Gastroesophageal sphincter (tissue), 4 donors: ENCODE data around the gene RIPK3. TPM values are rescaled to one million over a fixed set of nuclear protein-coding genes. Genes with fewer than 3 reads are reported as not detected.
A peak's percentile ranks its signal among the peaks of the same experiment; 100 is the strongest.
"Not testable (repeated sequence)": the region's sequence is repeated elsewhere in the genome, so short reads cannot be mapped to it uniquely, and the experiment has no call there.

Experiments used
- ATAC-seq: fragments of 150-250 bp; one replicate; pipeline ENCODE4 v1.9.1; 2016; ENCODE audit warnings: mild to moderate bottlenecking, moderate library complexity
- H3K27ac ChIP-seq, 4 donors: fragments of 200-600 bp; sonication (generic) in 3 of 4; 1 replicate in 3 of 4; 2 replicates in 1 of 4; pipeline ENCODE4 v1.5.1; 2016 to 2019
- H3K27me3 ChIP-seq: fragments of 200-600 bp; sonication (generic); one replicate; pipeline ENCODE4 v1.5.1; 2019
- H3K36me3 ChIP-seq, 2 donors: fragments of 200-600 bp; sonication (generic); one replicate each; pipeline ENCODE4 v1.5.1; 2019; ENCODE audit warnings: control low read depth in 1 of 2
- H3K4me1 ChIP-seq, 3 donors: fragments of 200-600 bp; sonication (generic); 1 replicate in 2 of 3; 2 replicates in 1 of 3; pipeline ENCODE4 v1.5.1; 2016 to 2019; ENCODE audit warnings: control low read depth in 2 of 3
- H3K4me3 ChIP-seq, 2 donors: fragments of 200-600 bp; sonication (generic); one replicate each; pipeline ENCODE4 v1.5.1; 2019; ENCODE audit warnings: mild to moderate bottlenecking in 1 of 2, moderate library complexity in 1 of 2
- H3K9me3 ChIP-seq, 3 donors: fragments of 200-600 bp; sonication (generic); one replicate each; pipeline ENCODE4 v1.5.1; 2017 to 2019; ENCODE audit warnings: control low read depth in 2 of 3
- EP300 ChIP-seq: sonication (generic); formaldehyde crosslinking; IDR thresholded peaks from one replicate; pipeline ENCODE4 v1.6.1; 2017; ENCODE audit warnings: antibody characterized with exemption, mild to moderate bottlenecking
- POLR2A ChIP-seq, 2 donors: fragments of 450-650 bp; IDR thresholded peaks; one replicate each; pipeline ENCODE4 v1.6.1; 2017; ENCODE audit warnings: antibody characterized with exemption in 2 of 2, mild to moderate bottlenecking in 2 of 2, moderate library complexity in 1 of 2
- POLR2AphosphoS5 ChIP-seq: sonication (generic); formaldehyde crosslinking; IDR thresholded peaks from one replicate; pipeline ENCODE4 v1.6.1; 2017; ENCODE audit warnings: antibody characterized with exemption
- WGBS, 2 donors: methylation state at CpG; one replicate each; pipeline ENCODE4 v1.1.5; 2018; ENCODE audit warnings: low coverage in 1 of 2; 5-methylcytosine and 5-hydroxymethylcytosine counted together
- total RNA-seq, 4 donors: library from RNA; depleted of rRNA; stranded (reverse); fragments of >200 nt; gene quantifications; one replicate each; pipeline ENCODE4 v1.1.0, GENCODE V29; 2016
- TF ChIP-seq, protein P1 (sequence below), 4 experiments: fragments of 200-600 bp in 2 of 4; fragments of 450-650 bp in 2 of 4; sonication (generic) in 1 of 4; IDR thresholded peaks; one replicate each; pipeline ENCODE4 v1.5.1; 2017 to 2019; ENCODE audit warnings: antibody characterized with exemption in 4 of 4, mild to moderate bottlenecking in 2 of 4, moderate library complexity in 2 of 4

Gene RIPK3
- 1 to 10 TPM; 3.1 to 8.9 (median 3.9) TPM for total RNA-seq

DNA sequence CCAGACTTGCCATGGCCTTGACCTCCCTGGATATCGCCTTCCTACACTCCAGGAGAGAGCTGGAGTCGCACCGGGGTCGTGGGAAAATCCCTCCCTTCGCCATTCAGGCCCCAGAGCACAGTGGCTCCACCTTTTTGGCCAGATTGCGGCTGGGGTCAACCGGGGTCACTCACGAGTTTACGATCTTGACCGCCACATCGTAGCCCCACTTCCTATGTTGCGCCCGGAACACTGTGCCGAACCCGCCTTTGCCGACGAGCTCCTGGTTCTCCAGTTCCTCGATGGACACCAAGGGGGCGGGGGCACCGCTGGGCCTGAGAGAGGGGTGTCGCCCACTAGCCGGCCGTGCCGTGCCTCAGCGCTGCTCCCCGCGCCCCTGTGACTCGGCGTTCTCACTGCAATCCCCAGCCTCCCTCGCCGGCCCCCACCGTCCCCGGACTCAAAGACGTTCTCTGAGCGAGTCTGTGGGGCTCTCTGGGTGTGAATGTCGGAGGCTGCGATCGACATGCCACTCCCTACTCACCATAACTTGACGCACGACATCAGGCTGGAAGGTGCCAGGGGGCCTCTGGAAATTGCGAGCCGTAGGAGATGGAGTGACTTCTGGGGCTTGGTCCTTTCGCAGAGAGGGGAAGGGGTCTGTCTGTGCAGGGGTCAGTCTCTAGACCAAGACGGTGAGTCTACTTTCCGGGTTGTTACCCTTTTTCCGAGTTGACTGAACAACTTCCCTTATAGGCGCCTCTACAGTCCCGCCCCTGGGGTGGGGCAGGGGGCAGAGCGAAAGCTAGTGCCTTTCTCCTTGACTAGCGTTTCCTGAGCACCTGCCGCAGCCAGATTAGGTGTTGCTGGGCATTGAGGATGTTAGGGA, at the start of gene RIPK3:
Gene RIPK3 (minus strand): TSS at position 708 of the 868 bp plus-strand sequence. CDS start 165 bp downstream, at position 543.
- H3K9me3 ChIP-seq = no peaks in the 10 kb centered on the region
- H3K4me3 ChIP-seq = peak within 1 kb of the TSS; percentile 31 to 51
- peaks cover 55% of the 10 kb centered on the region for H3K27me3 ChIP-seq
- H3K36me3 ChIP-seq = peaks cover 0 to 8% of the 10 kb centered on the region in 2 donors
- TF ChIP-seq EP300 (no peak), POLR2A (IDR thresholded peaks at IDR 0.05) (no peak), POLR2AphosphoS5 (no peak)
- TF ChIP-seq, protein P1, sequence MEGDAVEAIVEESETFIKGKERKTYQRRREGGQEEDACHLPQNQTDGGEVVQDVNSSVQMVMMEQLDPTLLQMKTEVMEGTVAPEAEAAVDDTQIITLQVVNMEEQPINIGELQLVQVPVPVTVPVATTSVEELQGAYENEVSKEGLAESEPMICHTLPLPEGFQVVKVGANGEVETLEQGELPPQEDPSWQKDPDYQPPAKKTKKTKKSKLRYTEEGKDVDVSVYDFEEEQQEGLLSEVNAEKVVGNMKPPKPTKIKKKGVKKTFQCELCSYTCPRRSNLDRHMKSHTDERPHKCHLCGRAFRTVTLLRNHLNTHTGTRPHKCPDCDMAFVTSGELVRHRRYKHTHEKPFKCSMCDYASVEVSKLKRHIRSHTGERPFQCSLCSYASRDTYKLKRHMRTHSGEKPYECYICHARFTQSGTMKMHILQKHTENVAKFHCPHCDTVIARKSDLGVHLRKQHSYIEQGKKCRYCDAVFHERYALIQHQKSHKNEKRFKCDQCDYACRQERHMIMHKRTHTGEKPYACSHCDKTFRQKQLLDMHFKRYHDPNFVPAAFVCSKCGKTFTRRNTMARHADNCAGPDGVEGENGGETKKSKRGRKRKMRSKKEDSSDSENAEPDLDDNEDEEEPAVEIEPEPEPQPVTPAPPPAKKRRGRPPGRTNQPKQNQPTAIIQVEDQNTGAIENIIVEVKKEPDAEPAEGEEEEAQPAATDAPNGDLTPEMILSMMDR (IDR thresholded peaks at IDR 0.05) = no peak
- H3K27ac ChIP-seq = peak within 1 kb of the TSS in 3 of 4 donors; percentile 24 to 57 (median 54)
- WGBS, 2 donors = 12 to 39% methylated on average over 5 to 11 of the region's 51 CpGs
- H3K4me1 ChIP-seq = peaks cover 0 to 34% (median 11%) of the 10 kb centered on the region in 3 donors
- ATAC-seq = peak; percentile 29

DNA sequence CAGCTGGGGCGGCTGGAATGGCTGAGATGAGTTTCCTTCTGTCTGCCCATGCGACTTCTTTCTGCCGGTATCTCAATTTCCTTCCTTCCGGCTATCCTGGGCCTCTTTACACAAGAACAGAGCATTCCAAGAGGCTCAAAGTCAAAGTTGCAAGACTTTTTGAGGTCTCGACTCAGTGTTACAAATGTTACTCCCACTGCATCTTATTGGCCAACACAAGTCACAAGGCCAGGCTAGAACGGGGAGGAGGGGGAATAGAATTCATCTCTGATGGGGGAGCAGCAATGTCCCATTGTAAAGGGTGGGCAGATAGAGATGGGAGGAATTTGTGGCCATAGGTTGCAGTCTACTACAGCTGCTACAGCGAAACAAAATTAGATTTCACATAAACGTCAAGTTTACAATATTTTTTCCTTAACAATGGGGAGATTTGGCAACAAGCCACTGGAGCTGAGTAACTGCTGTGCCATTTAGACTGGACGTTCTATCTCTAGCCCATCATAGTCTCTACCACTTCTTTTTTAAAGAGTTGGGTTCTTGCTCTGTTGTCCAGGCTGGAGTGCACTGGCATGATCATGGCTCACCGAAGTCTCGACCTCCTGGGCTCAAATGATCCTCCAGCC, 49.5 kb upstream of the RIPK3 start:
- peaks cover 0 to 17% (median 0%) of the 10 kb centered on the region in 3 donors for H3K4me1 ChIP-seq
- H3K27ac ChIP-seq = no peak overlapping the region
- no peaks in the 10 kb centered on the region for H3K36me3 ChIP-seq
- H3K27me3 ChIP-seq = peaks cover 5% of the 10 kb centered on the region
- no peaks in the 10 kb centered on the region for H3K9me3 ChIP-seq
- TF ChIP-seq, protein P1 (IDR thresholded peaks at IDR 0.05) = no peak
- no peak for TF ChIP-seq POLR2AphosphoS5
- TF ChIP-seq POLR2A (IDR thresholded peaks at IDR 0.05) = no peak
- TF ChIP-seq EP300 = no peak
- ATAC-seq = no peak
- 59 to 69% methylated on average over 9 to 10 of the region's 11 CpGs for WGBS, 2 donors
- H3K4me3 ChIP-seq = no peak overlapping the region

DNA sequence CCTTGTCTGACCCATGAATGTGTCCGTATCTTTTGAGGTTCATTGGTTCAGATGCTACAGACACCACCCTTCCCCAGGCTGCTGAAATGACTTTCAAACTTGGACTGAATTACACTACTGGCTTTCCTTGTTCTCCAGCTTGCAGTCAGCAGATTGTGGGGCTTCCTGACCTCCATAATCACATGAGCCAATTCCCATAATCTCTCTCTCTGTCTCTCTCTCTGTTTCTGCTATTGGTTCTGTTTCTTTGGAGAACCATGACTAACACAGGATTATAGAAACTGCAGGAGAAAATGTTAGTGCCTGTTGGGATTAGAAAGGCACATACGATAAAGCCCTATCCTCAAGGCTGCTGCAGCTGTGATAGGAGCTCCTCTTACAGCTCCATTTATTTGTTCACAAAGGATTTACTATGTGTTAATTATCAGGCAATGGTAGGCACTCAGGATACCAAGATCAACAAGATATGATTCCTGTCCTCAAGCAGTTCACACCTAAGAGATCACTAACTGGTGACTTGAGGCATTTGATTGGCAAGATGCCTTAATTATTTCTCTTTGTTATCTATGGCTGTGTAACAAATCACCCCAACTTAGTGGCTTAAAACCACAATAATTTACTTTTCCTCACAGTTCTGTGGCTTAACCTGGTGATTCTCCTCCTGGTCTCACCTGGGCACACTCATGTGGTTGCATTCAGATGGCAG, 48.8 kb upstream of the RIPK3 start:
- no peak for ATAC-seq

DNA sequence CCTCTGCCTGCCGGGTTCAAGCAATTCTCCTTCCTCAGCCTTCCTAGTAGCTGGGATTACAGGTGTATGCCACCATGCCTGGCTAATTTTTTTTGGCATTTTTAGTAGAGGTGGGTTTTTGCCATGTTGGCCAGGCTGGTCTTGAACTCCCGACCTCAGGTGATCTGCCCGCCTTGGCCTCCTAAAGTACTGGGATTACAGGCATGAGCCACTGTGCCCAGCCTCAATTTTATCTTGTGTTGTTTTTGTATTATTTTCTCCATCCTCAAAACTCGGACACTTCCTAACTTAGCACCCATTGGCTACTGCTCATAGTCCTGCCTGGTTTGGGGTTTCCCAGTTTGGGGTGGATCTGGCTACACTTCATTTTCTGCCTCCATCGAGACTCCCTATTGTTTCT, 47.8 kb upstream of the RIPK3 start:
- H3K27ac ChIP-seq, H3K27me3 ChIP-seq, H3K9me3 ChIP-seq, ATAC-seq, H3K4me3 ChIP-seq, H3K36me3 ChIP-seq: not testable (repeated sequence)
- peaks cover 0 to 17% (median 0%) of the 10 kb centered on the region in 3 donors for H3K4me1 ChIP-seq
- 87 to 95% methylated on average over 4 of the region's 5 CpGs for WGBS, 2 donors

More for the DNA sequence above, 48.8 kb upstream of the RIPK3 start:
- Histone ChIP-seq H3K27ac (no peak overlapping the region), H3K4me3 (no peak overlapping the region), H3K27me3 (peaks cover 5% of the 10 kb centered on the region), H3K36me3 (no peaks in the 10 kb centered on the region), H3K9me3 (no peaks in the 10 kb centered on the region), H3K4me1 (peaks cover 0 to 17% (median 0%) of the 10 kb centered on the region in 3 donors)
- TF ChIP-seq EP300 = no peak
- TF ChIP-seq POLR2A (IDR thresholded peaks at IDR 0.05) = no peak
- TF ChIP-seq, protein P1 (IDR thresholded peaks at IDR 0.05) = no peak
- no peak for TF ChIP-seq POLR2AphosphoS5
- WGBS, 2 donors = 48 to 90% methylated on average over 2 of the region's 2 CpGs

DNA sequence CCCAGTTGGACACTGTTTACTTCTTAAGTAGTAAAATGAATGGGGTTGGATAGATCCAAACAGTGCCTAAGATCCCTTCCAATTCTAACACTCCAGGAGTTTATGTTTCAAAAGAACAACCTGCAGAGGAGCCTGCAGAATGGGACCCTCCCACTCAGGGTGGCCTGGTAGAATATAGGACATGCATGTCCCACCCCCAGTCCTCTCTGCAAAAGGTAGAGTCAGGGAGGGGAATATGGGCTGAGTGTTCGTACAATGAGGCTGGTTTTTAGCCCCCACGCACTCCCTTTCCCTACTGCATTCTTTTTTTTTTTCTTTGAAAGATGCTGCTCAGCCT, 47.2 kb upstream of the RIPK3 start:
- 33% methylated on average over 2 of the region's 2 CpGs; no CpG with 5 or more reads in 1 of the 2 donors for WGBS, 2 donors
- Histone ChIP-seq H3K36me3 (no peaks in the 10 kb centered on the region), H3K4me1 (peaks cover 0 to 17% (median 0%) of the 10 kb centered on the region in 3 donors), H3K27ac (no peak overlapping the region), H3K9me3 (no peaks in the 10 kb centered on the region), H3K4me3 (no peak overlapping the region), H3K27me3 (peaks cover 5% of the 10 kb centered on the region)
- TF ChIP-seq, protein P1 (IDR thresholded peaks at IDR 0.05) = no peak
- no peak for TF ChIP-seq EP300
- no peak for TF ChIP-seq POLR2AphosphoS5
- no peak for TF ChIP-seq POLR2A (IDR thresholded peaks at IDR 0.05)
- no peak for ATAC-seq
